NCI-H187 (cell line): ENCODE data around the gene CA6.
"Not testable (repeated sequence)": the region's sequence is repeated elsewhere in the genome, so short reads cannot be mapped to it uniquely, and the experiment has no call there.

Source experiments
- DNase-seq, 2 experiments: peaks; one replicate each; lab custom pipeline; 2025; lab: John Stamatoyannopoulos, UW

CA6 gene

GRCh38 chr1:8969937-8970336 lies 24.3 kb downstream of the CA6 start:
- DNase-seq: no peak

- no peak for DNase-seq
Measured at GRCh38 chr1:8970870-8971337, 25.2 kb downstream of the CA6 start.

- DNase-seq: no peak
Measured at GRCh38 chr1:8974551-8974950, 28.9 kb downstream of the CA6 start.

- no peak for DNase-seq
Measured at GRCh38 chr1:8976338-8976737, 30.7 kb downstream of the CA6 start.

GRCh38 chr1:8976896-8977450 lies 31.3 kb downstream of the CA6 start:
- no peak for DNase-seq

- no peak for DNase-seq
Measured at GRCh38 chr1:8980656-8981055, 35.0 kb downstream of the CA6 start.

- DNase-seq: no peak
Measured at GRCh38 chr1:8981169-8981568, 35.5 kb downstream of the CA6 start.

- no peak for DNase-seq
Measured at GRCh38 chr1:8984203-8984602, 38.5 kb downstream of the CA6 start.

GRCh38 chr1:8984990-8985389 lies 39.3 kb downstream of the CA6 start:
- no peak for DNase-seq

GRCh38 chr1:8985915-8986813 lies 40.5 kb downstream of the CA6 start:
- no peak for DNase-seq

GRCh38 chr1:8986814-8987190 lies 41.1 kb downstream of the CA6 start:
- DNase-seq: no peak

- DNase-seq: no peak
Measured at GRCh38 chr1:8987881-8988617, 42.4 kb downstream of the CA6 start.

GRCh38 chr1:8988618-8988967 lies 42.9 kb downstream of the CA6 start:
- no peak for DNase-seq

- DNase-seq: no peak
Measured at GRCh38 chr1:8989061-8989460, 43.4 kb downstream of the CA6 start.

GRCh38 chr1:8989821-8990220 lies 44.2 kb downstream of the CA6 start:
- DNase-seq: no peak

GRCh38 chr1:8992936-8993687 lies 47.4 kb downstream of the CA6 start:
- no peak for DNase-seq

- not testable (repeated sequence) for DNase-seq
Measured at GRCh38 chr1:8993962-8994675, 48.5 kb downstream of the CA6 start.

- not testable (repeated sequence) for DNase-seq
Measured at GRCh38 chr1:9001534-9002214, 56.0 kb downstream of the CA6 start.

- DNase-seq: not testable (repeated sequence)
Measured at GRCh38 chr1:9002215-9002560, 56.5 kb downstream of the CA6 start.

GRCh38 chr1:9004031-9004699 lies 58.5 kb downstream of the CA6 start:
- DNase-seq: no peak
